ENCODE measurements around the gene LEKR1.
"Not testable (repeated sequence)": the region's sequence is repeated elsewhere in the genome, so short reads cannot be mapped to it uniquely, and the experiment has no call there.

LEKR1 gene

GRCh38 chr3:156800287-156800686 is 25.9 kb upstream of the LEKR1 start:
- DNase-seq (ENCODE audit: low spot score); H3K27ac ChIP-seq (replicated peaks; ENCODE audit: low read length); H4K91ac ChIP-seq (ENCODE audit: low read depth, low read length, poor library complexity); H2BK5ac ChIP-seq (ENCODE audit: low read length); H2BK120ac ChIP-seq (ENCODE audit: low read depth, low read length); H3K9ac ChIP-seq (ENCODE audit: low read depth, low read length, poor library complexity); H3K14ac ChIP-seq (ENCODE audit: low read length); H2BK15ac ChIP-seq (ENCODE audit: low read length); H3K4me3 ChIP-seq (ENCODE audit: low read length in 2 of 2); H3K79me1 ChIP-seq (ENCODE audit: low read depth, low read length); H3K36me3 ChIP-seq (replicated peaks in 1 of 2; ENCODE audit: control insufficient read depth in 2 of 2, insufficient read depth in 2 of 2, low read length in 2 of 2); H3K9me3 ChIP-seq (replicated peaks in 1 of 2; ENCODE audit: control insufficient read depth in 2 of 2, insufficient read depth in 1 of 2, low read depth in 1 of 2, low read length in 2 of 2); H3K4me2 ChIP-seq (ENCODE audit: insufficient read depth, low read length, poor library complexity, severe bottlenecking); H3K4ac ChIP-seq (ENCODE audit: low read length); H2AK5ac ChIP-seq (ENCODE audit: low read depth, low read length); H2BK12ac ChIP-seq (ENCODE audit: low read length); H4K8ac ChIP-seq (ENCODE audit: low read depth, low read length); H3K23ac ChIP-seq (ENCODE audit: low read depth, low read length, poor library complexity); H3K18ac ChIP-seq (ENCODE audit: low read length); H3K27me3 ChIP-seq (ENCODE audit: control insufficient read depth in 3 of 3, insufficient read depth in 3 of 3, low read depth in 1 of 3, low read length in 3 of 3); H2AFZ ChIP-seq (ENCODE audit: low read length); H3K4me1 ChIP-seq (ENCODE audit: control insufficient read depth in 2 of 2, insufficient read depth in 1 of 2, low read depth in 1 of 2, low read length in 2 of 2): not testable (repeated sequence)
- no CpG with 5 or more reads among the region's 4 CpGs for WGBS, 2 donors (ENCODE audit: extremely low coverage in 2 of 2, insufficient read length in 2 of 2, insufficient replicate concordance in 1 of 2)

- Histone ChIP-seq H3K27me3 (ENCODE audit: control insufficient read depth in 3 of 3, insufficient read depth in 3 of 3, low read depth in 1 of 3, low read length in 3 of 3) (no peaks in the 10 kb centered on the region), H4K91ac (ENCODE audit: low read depth, low read length, poor library complexity) (no peak overlapping the region), H3K4ac (ENCODE audit: low read length) (no peak overlapping the region), H3K18ac (ENCODE audit: low read length) (no peak overlapping the region), H2BK15ac (ENCODE audit: low read length) (no peak overlapping the region), H4K8ac (ENCODE audit: low read depth, low read length) (no peak overlapping the region), H3K27ac (replicated peaks; ENCODE audit: low read length) (no peak overlapping the region), H3K14ac (ENCODE audit: low read length) (no peak overlapping the region), H3K79me1 (ENCODE audit: low read depth, low read length) (no peaks in the 10 kb centered on the region), H2AK5ac (ENCODE audit: low read depth, low read length) (no peak overlapping the region), H2BK120ac (ENCODE audit: low read depth, low read length) (no peak overlapping the region), H3K4me3 (ENCODE audit: low read length in 2 of 2) (no peak overlapping the region), H2BK5ac (ENCODE audit: low read length) (no peak overlapping the region), H3K36me3 (replicated peaks in 1 of 2; ENCODE audit: control insufficient read depth in 2 of 2, insufficient read depth in 2 of 2, low read length in 2 of 2) (no peaks in the 10 kb centered on the region), H2BK12ac (ENCODE audit: low read length) (no peak overlapping the region), H3K23ac (ENCODE audit: low read depth, low read length, poor library complexity) (no peak overlapping the region), H3K4me2 (ENCODE audit: insufficient read depth, low read length, poor library complexity, severe bottlenecking) (no peak overlapping the region), H3K9me3 (replicated peaks in 1 of 2; ENCODE audit: control insufficient read depth in 2 of 2, insufficient read depth in 1 of 2, low read depth in 1 of 2, low read length in 2 of 2) (peaks cover 0 to 7% of the 10 kb centered on the region in 2 donors), H3K9ac (ENCODE audit: low read depth, low read length, poor library complexity) (no peak overlapping the region), H3K4me1 (ENCODE audit: control insufficient read depth in 2 of 2, insufficient read depth in 1 of 2, low read depth in 1 of 2, low read length in 2 of 2) (no peaks in the 10 kb centered on the region), H2AFZ (ENCODE audit: low read length) (no peak overlapping the region)
- WGBS, 2 donors (ENCODE audit: extremely low coverage in 2 of 2, insufficient read length in 2 of 2, insufficient replicate concordance in 1 of 2) = no CpG with 5 or more reads among the region's 2 CpGs
- no peak for DNase-seq (ENCODE audit: low spot score)
These were observed 24.4 kb upstream of the LEKR1 start for GRCh38 chr3:156801746-156802145.

- H2AFZ ChIP-seq (ENCODE audit: low read length) = no peak overlapping the region
- no peaks in the 10 kb centered on the region for H3K36me3 ChIP-seq (replicated peaks in 1 of 2; ENCODE audit: control insufficient read depth in 2 of 2, insufficient read depth in 2 of 2, low read length in 2 of 2)
- no peak overlapping the region for H3K14ac ChIP-seq (ENCODE audit: low read length)
- H4K8ac ChIP-seq (ENCODE audit: low read depth, low read length) = no peak overlapping the region
- no peak overlapping the region for H3K27ac ChIP-seq (replicated peaks; ENCODE audit: low read length)
- H3K4me1 ChIP-seq (ENCODE audit: control insufficient read depth in 2 of 2, insufficient read depth in 1 of 2, low read depth in 1 of 2, low read length in 2 of 2) = no peaks in the 10 kb centered on the region
- H3K4me2 ChIP-seq (ENCODE audit: insufficient read depth, low read length, poor library complexity, severe bottlenecking) = no peak overlapping the region
- no peak overlapping the region for H2BK5ac ChIP-seq (ENCODE audit: low read length)
- H2BK12ac ChIP-seq (ENCODE audit: low read length) = no peak overlapping the region
- no peak for DNase-seq (ENCODE audit: low spot score)
- no peak overlapping the region for H2BK15ac ChIP-seq (ENCODE audit: low read length)
- no peak overlapping the region for H3K4ac ChIP-seq (ENCODE audit: low read length)
- no peak overlapping the region for H3K18ac ChIP-seq (ENCODE audit: low read length)
- H3K9me3 ChIP-seq (replicated peaks in 1 of 2; ENCODE audit: control insufficient read depth in 2 of 2, insufficient read depth in 1 of 2, low read depth in 1 of 2, low read length in 2 of 2) = peaks cover 0 to 7% of the 10 kb centered on the region in 2 donors
- no peak overlapping the region for H3K23ac ChIP-seq (ENCODE audit: low read depth, low read length, poor library complexity)
- H4K91ac ChIP-seq (ENCODE audit: low read depth, low read length, poor library complexity) = no peak overlapping the region
- H2BK120ac ChIP-seq (ENCODE audit: low read depth, low read length) = no peak overlapping the region
- H3K4me3 ChIP-seq (ENCODE audit: low read length in 2 of 2) = no peak overlapping the region
- no peak overlapping the region for H3K9ac ChIP-seq (ENCODE audit: low read depth, low read length, poor library complexity)
- no peak overlapping the region for H2AK5ac ChIP-seq (ENCODE audit: low read depth, low read length)
- no peaks in the 10 kb centered on the region for H3K27me3 ChIP-seq (ENCODE audit: control insufficient read depth in 3 of 3, insufficient read depth in 3 of 3, low read depth in 1 of 3, low read length in 3 of 3)
- H3K79me1 ChIP-seq (ENCODE audit: low read depth, low read length) = no peaks in the 10 kb centered on the region
These were observed 23.1 kb upstream of the LEKR1 start for GRCh38 chr3:156802821-156803606.

- no peak overlapping the region for H2BK5ac ChIP-seq (ENCODE audit: low read length)
- no peak overlapping the region for H3K14ac ChIP-seq (ENCODE audit: low read length)
- no peak overlapping the region for H3K4ac ChIP-seq (ENCODE audit: low read length)
- no peak overlapping the region for H3K9ac ChIP-seq (ENCODE audit: low read depth, low read length, poor library complexity)
- no peak overlapping the region for H3K18ac ChIP-seq (ENCODE audit: low read length)
- no peak overlapping the region for H4K91ac ChIP-seq (ENCODE audit: low read depth, low read length, poor library complexity)
- DNase-seq (ENCODE audit: low spot score) = no peak
- H2BK120ac ChIP-seq (ENCODE audit: low read depth, low read length) = no peak overlapping the region
- no peaks in the 10 kb centered on the region for H3K4me1 ChIP-seq (ENCODE audit: control insufficient read depth in 2 of 2, insufficient read depth in 1 of 2, low read depth in 1 of 2, low read length in 2 of 2)
- H2BK12ac ChIP-seq (ENCODE audit: low read length) = no peak overlapping the region
- H3K9me3 ChIP-seq (replicated peaks in 1 of 2; ENCODE audit: control insufficient read depth in 2 of 2, insufficient read depth in 1 of 2, low read depth in 1 of 2, low read length in 2 of 2) = peaks cover 0 to 7% of the 10 kb centered on the region in 2 donors
- no peak overlapping the region for H3K4me2 ChIP-seq (ENCODE audit: insufficient read depth, low read length, poor library complexity, severe bottlenecking)
- no CpG with 5 or more reads among the region's 1 CpG for WGBS, 2 donors (ENCODE audit: extremely low coverage in 2 of 2, insufficient read length in 2 of 2, insufficient replicate concordance in 1 of 2)
- no peak overlapping the region for H2BK15ac ChIP-seq (ENCODE audit: low read length)
- H2AK5ac ChIP-seq (ENCODE audit: low read depth, low read length) = no peak overlapping the region
- H2AFZ ChIP-seq (ENCODE audit: low read length) = no peak overlapping the region
- no peaks in the 10 kb centered on the region for H3K36me3 ChIP-seq (replicated peaks in 1 of 2; ENCODE audit: control insufficient read depth in 2 of 2, insufficient read depth in 2 of 2, low read length in 2 of 2)
- no peaks in the 10 kb centered on the region for H3K79me1 ChIP-seq (ENCODE audit: low read depth, low read length)
- no peak overlapping the region for H4K8ac ChIP-seq (ENCODE audit: low read depth, low read length)
- H3K27me3 ChIP-seq (ENCODE audit: control insufficient read depth in 3 of 3, insufficient read depth in 3 of 3, low read depth in 1 of 3, low read length in 3 of 3) = no peaks in the 10 kb centered on the region
- no peak overlapping the region for H3K4me3 ChIP-seq (ENCODE audit: low read length in 2 of 2)
- no peak overlapping the region for H3K27ac ChIP-seq (replicated peaks; ENCODE audit: low read length)
- H3K23ac ChIP-seq (ENCODE audit: low read depth, low read length, poor library complexity) = no peak overlapping the region
These were observed 22.0 kb upstream of the LEKR1 start for GRCh38 chr3:156803952-156804741.
